ENCODE results near the gene ADAMTS8.

ADAMTS8 gene

DNA sequence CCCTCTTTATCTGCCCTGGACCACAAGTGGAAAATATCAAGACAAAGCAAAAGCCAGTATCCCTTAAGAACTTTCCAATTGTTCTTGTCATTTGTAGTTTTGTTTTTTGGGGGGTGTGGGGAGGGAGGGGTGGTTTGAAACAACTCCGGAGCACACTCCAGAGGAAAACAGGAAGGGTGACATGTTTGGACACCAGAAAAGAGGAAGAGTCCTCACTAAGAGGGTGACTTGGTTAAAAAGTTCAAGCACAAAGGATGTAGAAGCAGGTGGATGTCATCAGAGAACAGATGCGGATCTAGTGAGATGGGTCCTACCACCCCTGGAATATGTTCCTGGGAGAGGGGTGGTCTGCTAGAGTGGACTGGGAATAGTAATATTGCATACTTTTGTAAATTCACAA lies 25.8 kb downstream of the ADAMTS8 start:
- ATAC-seq (replicated peaks) (no peak), DNase-seq (no peak)
- peak overlapping the region in 1 of 2 donors; percentile 11 for H3K27ac Mint-ChIP-seq
- H3K9me3 Mint-ChIP-seq = no peaks in the 10 kb centered on the region
- H3K4me3 Mint-ChIP-seq = no peak overlapping the region
- H3K36me3 Mint-ChIP-seq (ENCODE audit: insufficient read depth) = no peaks in the 10 kb centered on the region
- H3K4me1 Mint-ChIP-seq (ENCODE audit: low read depth in 2 of 2) = peaks cover 15 to 16% of the 10 kb centered on the region in 2 donors
- H3K27me3 Mint-ChIP-seq = peaks cover 30 to 34% of the 10 kb centered on the region in 2 donors

DNA sequence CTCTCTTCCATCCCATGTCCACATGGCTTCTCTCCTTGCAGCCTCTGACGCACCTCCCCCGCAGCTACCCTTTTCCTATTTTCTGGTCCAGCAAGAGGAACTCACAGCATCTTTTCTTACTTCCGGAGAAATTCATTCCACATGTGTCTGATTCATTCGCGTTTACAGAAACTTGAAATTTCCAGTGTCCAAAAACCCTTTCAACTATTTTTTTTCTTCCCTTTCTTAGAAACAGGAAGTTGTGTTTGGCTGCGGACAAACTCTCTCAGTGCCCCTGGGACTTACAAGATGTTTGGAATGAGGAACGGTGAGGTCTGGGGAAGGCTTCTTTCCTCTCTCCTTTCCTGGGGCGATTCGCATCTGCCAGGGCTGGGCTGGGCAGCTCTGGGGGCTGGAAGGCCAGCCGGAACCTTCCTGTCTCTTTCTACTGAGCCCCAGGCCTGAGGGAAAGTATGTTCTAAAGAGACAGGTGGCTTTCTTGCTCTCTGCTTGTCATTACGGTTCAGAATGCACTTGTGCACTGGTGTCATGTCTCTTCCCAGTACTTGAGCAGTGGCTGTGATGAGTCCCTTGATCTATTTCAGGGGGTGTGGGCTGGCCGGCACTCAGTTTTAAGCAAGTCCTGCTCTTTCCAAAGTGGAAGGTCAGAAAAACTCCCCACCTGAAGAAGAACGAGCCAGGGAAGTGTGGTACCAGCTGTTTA lies 27.5 kb downstream of the ADAMTS8 start:
- H3K9me3 Mint-ChIP-seq = no peaks in the 10 kb centered on the region
- no peaks in the 10 kb centered on the region for H3K36me3 Mint-ChIP-seq (ENCODE audit: insufficient read depth)
- H3K27me3 Mint-ChIP-seq = peaks cover 47 to 50% of the 10 kb centered on the region in 2 donors
- H3K27ac Mint-ChIP-seq = peak overlapping the region in 1 of 2 donors; percentile 24
- DNase-seq (no peak), ATAC-seq (replicated peaks) (no peak)
- peaks cover 15 to 16% of the 10 kb centered on the region in 2 donors for H3K4me1 Mint-ChIP-seq (ENCODE audit: low read depth in 2 of 2)
- H3K4me3 Mint-ChIP-seq = peak overlapping the region; percentile 8 to 15

DNA sequence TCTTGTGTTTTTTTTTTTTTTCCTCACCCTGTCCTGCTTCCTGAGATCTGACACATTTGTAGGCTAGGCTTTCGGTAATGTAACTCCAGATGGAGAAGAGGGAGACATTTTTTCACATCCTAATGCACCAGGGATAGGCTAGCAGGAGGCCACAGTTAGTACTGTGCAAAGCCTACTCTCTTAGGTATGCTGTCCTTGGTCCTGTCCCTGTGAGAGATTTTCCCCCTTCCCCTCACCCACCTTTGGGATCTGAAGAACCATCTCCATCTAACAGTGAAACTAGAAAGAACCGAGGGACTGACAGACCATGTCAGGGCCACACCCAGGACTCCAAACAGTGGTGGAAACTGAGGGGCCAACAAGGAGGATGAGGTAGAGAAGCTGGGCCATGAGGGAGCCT lies 29.2 kb downstream of the ADAMTS8 start:
- Mint-ChIP-seq H3K9me3 (no peaks in the 10 kb centered on the region), H3K27me3 (peaks cover 56 to 62% of the 10 kb centered on the region in 2 donors), H3K4me1 (ENCODE audit: low read depth in 2 of 2) (peaks cover 15 to 16% of the 10 kb centered on the region in 2 donors), H3K4me3 (no peak overlapping the region), H3K36me3 (ENCODE audit: insufficient read depth) (no peaks in the 10 kb centered on the region), H3K27ac (no peak overlapping the region)
- no peak for ATAC-seq (replicated peaks)
- DNase-seq = no peak

DNA sequence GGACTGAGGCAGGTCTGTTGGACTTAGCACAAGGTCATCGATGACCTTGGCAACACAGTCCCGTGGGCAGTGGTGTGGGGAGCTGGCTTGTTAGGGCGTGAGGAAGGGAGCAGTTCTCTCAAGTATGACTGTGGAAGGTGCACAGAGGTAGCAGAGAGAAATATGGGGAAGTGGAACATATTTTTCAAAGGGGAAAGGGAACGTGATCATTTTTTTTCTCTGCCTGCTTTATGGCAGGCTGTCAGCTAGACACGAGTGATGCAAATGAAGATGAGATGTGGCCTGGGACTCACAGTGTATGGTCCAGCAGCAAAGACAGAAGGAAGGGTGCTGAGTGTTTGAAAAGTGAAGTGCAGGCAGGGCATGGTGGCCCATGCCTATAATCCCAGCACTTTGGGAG lies 30.6 kb downstream of the ADAMTS8 start:
- H3K9me3 Mint-ChIP-seq = no peaks in the 10 kb centered on the region
- no peak overlapping the region for H3K27ac Mint-ChIP-seq
- ATAC-seq (replicated peaks) (no peak), DNase-seq (no peak)
- peaks cover 62 to 68% of the 10 kb centered on the region in 2 donors for H3K27me3 Mint-ChIP-seq
- H3K4me3 Mint-ChIP-seq = no peak overlapping the region
- peaks cover 15 to 16% of the 10 kb centered on the region in 2 donors for H3K4me1 Mint-ChIP-seq (ENCODE audit: low read depth in 2 of 2)
- no peaks in the 10 kb centered on the region for H3K36me3 Mint-ChIP-seq (ENCODE audit: insufficient read depth)

DNA sequence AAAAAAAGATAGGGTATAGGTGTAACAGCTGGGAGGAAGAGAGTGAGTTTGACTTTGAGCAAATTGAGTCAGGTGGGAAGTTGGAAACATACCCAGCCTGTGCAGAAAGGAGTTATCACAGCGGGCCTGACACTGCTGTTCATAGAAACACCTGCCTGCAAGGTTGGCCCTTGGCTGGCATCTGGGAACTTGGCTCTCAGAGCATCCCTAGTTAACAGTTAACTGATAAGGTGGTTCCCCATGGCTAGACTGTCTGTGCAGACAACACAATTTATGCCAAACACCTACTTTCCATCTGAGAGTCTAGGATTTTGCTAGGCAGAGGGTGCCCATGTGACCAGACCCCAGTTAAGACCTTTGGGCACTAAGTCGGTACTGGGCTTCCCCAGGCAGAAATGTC lies 31.4 kb downstream of the ADAMTS8 start:
- no peak for DNase-seq
- Mint-ChIP-seq H3K4me1 (ENCODE audit: low read depth in 2 of 2) (peaks cover 16 to 21% of the 10 kb centered on the region in 2 donors), H3K27ac (no peak overlapping the region), H3K27me3 (peaks cover 62 to 68% of the 10 kb centered on the region in 2 donors), H3K4me3 (no peak overlapping the region), H3K9me3 (no peaks in the 10 kb centered on the region), H3K36me3 (ENCODE audit: insufficient read depth) (no peaks in the 10 kb centered on the region)
- no peak for ATAC-seq (replicated peaks)

- DNase-seq (no peak), ATAC-seq (replicated peaks) (no peak)
- Mint-ChIP-seq H3K27ac (no peak overlapping the region), H3K4me1 (ENCODE audit: low read depth in 2 of 2) (peaks cover 8 to 14% of the 10 kb centered on the region in 2 donors), H3K9me3 (no peaks in the 10 kb centered on the region), H3K36me3 (ENCODE audit: insufficient read depth) (no peaks in the 10 kb centered on the region), H3K4me3 (no peak overlapping the region), H3K27me3 (peaks cover 48 to 54% of the 10 kb centered on the region in 2 donors)
Observed at GRCh38 chr11:130394615-130395014, 33.8 kb downstream of the ADAMTS8 start.

GRCh38 chr11:130391711-130392110 lies 36.7 kb downstream of the ADAMTS8 start:
- ATAC-seq (replicated peaks) (no peak), DNase-seq (no peak)
- Mint-ChIP-seq H3K9me3 (no peaks in the 10 kb centered on the region), H3K4me3 (no peak overlapping the region), H3K27ac (peak overlapping the region in 1 of 2 donors; percentile 64), H3K36me3 (ENCODE audit: insufficient read depth) (peaks cover 3% of the 10 kb centered on the region), H3K27me3 (peaks cover 23 to 25% of the 10 kb centered on the region in 2 donors), H3K4me1 (ENCODE audit: low read depth in 2 of 2) (peaks cover 28 to 29% of the 10 kb centered on the region in 2 donors)

DNA sequence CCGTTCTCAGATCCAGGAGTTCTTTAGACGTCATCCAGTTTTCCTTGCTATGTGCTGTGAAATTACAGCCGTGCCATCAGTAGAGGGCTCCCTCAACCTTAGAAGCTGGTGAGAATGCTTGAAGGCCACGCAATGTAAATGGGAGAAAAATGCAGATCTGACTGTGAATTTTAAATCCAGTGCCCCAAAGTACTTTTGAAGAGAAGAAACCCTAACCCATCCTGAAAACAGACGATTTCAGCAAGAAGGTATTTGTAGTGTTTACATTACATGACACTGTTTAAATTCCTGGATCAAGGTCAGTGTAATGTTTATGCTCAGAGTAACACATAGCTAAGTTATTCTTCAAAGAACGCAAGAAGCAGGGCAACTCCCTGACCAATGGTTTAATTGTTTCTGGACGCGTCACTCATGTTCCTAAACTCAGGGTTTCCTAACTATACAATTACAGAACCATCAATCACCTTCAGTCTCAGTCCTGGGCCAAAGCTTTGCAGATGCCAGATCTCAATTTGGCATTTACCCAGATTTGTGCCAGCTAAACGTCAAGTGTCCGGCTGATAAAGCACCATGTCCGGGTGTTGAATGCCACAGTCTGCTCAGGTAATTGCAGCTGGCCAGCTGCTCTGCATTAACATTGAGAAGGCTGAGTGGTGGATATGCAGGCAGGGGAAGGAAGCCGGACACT lies 38.2 kb downstream of the ADAMTS8 start:
- Mint-ChIP-seq H3K27ac (peak overlapping the region; percentile 77 to 85), H3K9me3 (no peaks in the 10 kb centered on the region), H3K4me3 (peak overlapping the region in 1 of 2 donors; percentile 69), H3K27me3 (peaks cover 8 to 10% of the 10 kb centered on the region in 2 donors), H3K36me3 (ENCODE audit: insufficient read depth) (peaks cover 3% of the 10 kb centered on the region), H3K4me1 (ENCODE audit: low read depth in 2 of 2) (peaks cover 28 to 29% of the 10 kb centered on the region in 2 donors)
- ATAC-seq (replicated peaks) (no peak), DNase-seq (no peak)

DNA sequence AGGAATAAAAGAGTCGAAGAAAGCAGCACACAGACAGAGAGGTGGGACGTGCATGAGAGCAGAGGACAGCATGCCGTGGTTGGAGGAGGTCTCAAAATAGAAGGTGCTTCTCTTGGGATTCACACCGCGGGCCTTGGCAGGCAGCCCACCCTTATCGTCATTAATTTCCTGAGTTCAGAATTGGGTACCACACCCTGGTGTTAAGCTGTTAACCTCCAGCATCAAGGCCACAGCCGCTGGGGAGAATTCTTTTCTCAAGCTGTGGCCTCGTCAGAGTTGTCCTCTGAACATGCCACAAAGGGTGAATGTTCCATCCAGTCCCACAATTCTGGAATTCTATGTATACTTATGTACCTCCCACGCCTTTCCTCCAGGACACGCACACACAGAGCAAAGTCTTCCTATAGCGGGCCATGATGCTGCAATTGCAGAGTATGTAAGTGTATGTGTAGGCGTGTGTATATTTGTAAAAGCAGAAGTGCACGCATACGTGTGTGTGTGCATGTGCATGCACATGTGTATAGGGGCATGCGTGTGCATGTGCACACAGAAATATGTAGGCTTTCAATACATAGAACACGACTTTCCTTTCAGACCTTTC lies 39.0 kb downstream of the ADAMTS8 start:
- no peaks in the 10 kb centered on the region for H3K9me3 Mint-ChIP-seq
- H3K36me3 Mint-ChIP-seq (ENCODE audit: insufficient read depth) = peaks cover 3% of the 10 kb centered on the region
- H3K4me1 Mint-ChIP-seq (ENCODE audit: low read depth in 2 of 2) = peaks cover 28 to 30% of the 10 kb centered on the region in 2 donors
- ATAC-seq (replicated peaks) = peak; percentile 86
- peak overlapping the region; percentile 67 to 69 for H3K4me3 Mint-ChIP-seq
- H3K27me3 Mint-ChIP-seq = peaks cover 6 to 8% of the 10 kb centered on the region in 2 donors
- H3K27ac Mint-ChIP-seq = peak overlapping the region; percentile 77 to 85
- DNase-seq = peak; percentile 72 to 78 (median 78)

DNA sequence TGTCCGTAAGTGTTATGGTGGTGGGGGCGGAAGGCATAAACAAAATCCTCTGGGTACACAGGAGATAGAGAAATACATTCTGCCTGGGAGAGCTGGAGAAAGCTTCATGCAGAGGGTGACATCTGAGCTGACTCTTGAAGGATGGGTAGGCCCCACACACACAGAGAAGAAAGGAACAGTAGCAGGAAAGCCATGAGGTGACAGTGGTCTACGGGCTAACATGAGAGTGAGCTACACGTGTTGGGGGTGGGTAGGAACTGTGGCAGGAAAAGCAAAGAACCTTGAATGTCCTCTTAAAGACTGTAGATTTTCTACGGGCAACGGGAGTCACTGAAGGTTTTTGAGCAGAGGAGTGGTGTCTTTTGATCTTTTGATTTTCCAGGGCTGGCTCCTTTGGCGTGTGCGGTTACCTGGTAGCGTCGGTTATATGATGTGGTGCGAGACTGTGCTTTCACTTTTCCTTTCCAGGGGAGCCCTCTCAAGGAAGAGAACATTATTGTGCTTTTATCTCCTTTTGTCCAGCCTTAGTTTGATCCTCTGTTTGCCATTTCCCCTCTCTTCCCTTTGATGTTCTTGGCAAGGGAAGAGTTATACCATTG lies 39.7 kb downstream of the ADAMTS8 start:
- DNase-seq (peak; percentile 14 to 30 (median 15)), ATAC-seq (replicated peaks) (peak; percentile 72)
- no peaks in the 10 kb centered on the region for H3K9me3 Mint-ChIP-seq
- peak overlapping the region; percentile 77 to 85 for H3K27ac Mint-ChIP-seq
- peaks cover under 1 to 2% of the 10 kb centered on the region in 2 donors for H3K27me3 Mint-ChIP-seq
- H3K36me3 Mint-ChIP-seq (ENCODE audit: insufficient read depth) = peaks cover 3% of the 10 kb centered on the region
- H3K4me1 Mint-ChIP-seq (ENCODE audit: low read depth in 2 of 2) = peaks cover 30% of the 10 kb centered on the region in 2 donors
- H3K4me3 Mint-ChIP-seq = peak overlapping the region; percentile 67 to 69

- no peak overlapping the region for H3K27ac Mint-ChIP-seq
Observed at GRCh38 chr11:130386056-130386455, 42.4 kb downstream of the ADAMTS8 start.

DNA sequence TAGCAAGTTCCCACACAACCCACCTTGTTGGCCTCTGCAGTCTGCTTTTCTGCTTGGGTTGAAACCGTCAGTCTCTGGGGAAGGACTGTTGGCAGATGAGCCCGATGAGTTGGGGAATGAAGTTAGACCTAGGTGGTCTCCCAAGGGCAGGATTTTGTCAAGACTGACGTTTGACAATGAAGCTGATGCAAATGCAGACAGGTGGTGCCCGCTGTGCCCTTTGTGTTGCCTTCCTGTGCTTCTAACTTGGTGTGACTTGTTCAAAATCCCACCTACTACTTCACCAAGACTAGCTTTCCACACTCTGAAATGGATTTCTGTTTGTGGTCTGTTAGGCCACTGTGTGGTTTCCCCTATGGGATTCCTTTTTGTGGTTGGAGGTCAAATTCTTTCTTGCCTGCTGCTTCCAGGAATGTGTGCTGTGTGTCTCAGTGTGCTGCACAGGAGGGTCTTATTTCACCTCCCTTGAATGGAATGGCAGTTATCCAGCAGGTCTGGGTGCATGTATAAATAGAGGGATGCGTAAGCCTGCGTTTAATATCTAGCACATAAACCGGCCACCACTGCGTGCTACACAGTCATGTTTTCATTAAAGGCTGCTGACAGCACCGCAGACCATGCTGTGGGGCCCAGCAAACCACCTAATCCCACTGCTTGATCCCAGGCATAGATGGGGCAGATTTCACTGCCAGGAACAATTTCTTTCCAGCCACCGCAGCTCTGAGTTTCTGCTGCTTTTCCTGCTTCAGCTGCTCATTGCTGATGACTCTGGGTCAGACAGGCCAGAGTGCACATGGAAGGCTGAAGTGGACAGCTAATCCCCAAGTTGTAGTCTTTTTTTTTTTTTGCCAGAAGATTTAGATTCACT lies 44.8 kb downstream of the ADAMTS8 start:
- no peak overlapping the region for H3K4me3 Mint-ChIP-seq
- peaks cover 3% of the 10 kb centered on the region for H3K36me3 Mint-ChIP-seq (ENCODE audit: insufficient read depth)
- ATAC-seq (replicated peaks) (no peak), DNase-seq (no peak)
- peaks cover 6 to 15% of the 10 kb centered on the region in 2 donors for H3K4me1 Mint-ChIP-seq (ENCODE audit: low read depth in 2 of 2)
- H3K9me3 Mint-ChIP-seq = no peaks in the 10 kb centered on the region
- no peaks in the 10 kb centered on the region for H3K27me3 Mint-ChIP-seq
- peak overlapping the region in 1 of 2 donors; percentile 4 for H3K27ac Mint-ChIP-seq

More at GRCh38 chr11:130386056-130386455, 42.4 kb downstream of the ADAMTS8 start:
- Mint-ChIP-seq H3K4me1 (ENCODE audit: low read depth in 2 of 2) (peaks cover 22 to 34% of the 10 kb centered on the region in 2 donors), H3K9me3 (no peaks in the 10 kb centered on the region), H3K27me3 (no peaks in the 10 kb centered on the region), H3K36me3 (ENCODE audit: insufficient read depth) (peaks cover 3% of the 10 kb centered on the region), H3K4me3 (no peak overlapping the region)
- DNase-seq (no peak), ATAC-seq (replicated peaks) (no peak)

All from effector memory CD8-positive, alpha-beta T cell (primary cell).